Panc1 (cell line): ENCODE data around the gene CD58.

Experiments used
- CTCF ChIP-seq: fragments of 450-650 bp; IDR thresholded peaks from 2 replicates; pipeline ENCODE4 v1.5.1; 2017; ENCODE audit warnings: mild to moderate bottlenecking
- POLR2AphosphoS5 ChIP-seq: IDR thresholded peaks from 2 replicates; pipeline ENCODE4 v1.6.1; 2012; ENCODE audit warnings: mild to moderate bottlenecking, low read depth, low read length, moderate library complexity
- REST ChIP-seq, 2 experiments: IDR thresholded peaks; 2 replicates each; pipeline ENCODE4 v1.6.1; 2011 to 2012; ENCODE audit warnings: low read depth in 2 of 2, control low read depth in 1 of 2, low read length in 1 of 2, mild to moderate bottlenecking in 1 of 2, moderate library complexity in 1 of 2; ENCODE audit not compliant: insufficient read depth in 1 of 2

GRCh38 chr1:116569776-116570357 lies 959 bp downstream of the CD58 start:
- TF ChIP-seq CTCF (no peak), POLR2AphosphoS5 (no peak), REST (IDR thresholded peaks at IDR 0.05; ENCODE audit: insufficient read depth in 1 of 2, low read depth in 2 of 2, low read length in 1 of 2) (no peak)
